Measurements from ENCODE around the gene GBE1.

Gene GBE1

DNA sequence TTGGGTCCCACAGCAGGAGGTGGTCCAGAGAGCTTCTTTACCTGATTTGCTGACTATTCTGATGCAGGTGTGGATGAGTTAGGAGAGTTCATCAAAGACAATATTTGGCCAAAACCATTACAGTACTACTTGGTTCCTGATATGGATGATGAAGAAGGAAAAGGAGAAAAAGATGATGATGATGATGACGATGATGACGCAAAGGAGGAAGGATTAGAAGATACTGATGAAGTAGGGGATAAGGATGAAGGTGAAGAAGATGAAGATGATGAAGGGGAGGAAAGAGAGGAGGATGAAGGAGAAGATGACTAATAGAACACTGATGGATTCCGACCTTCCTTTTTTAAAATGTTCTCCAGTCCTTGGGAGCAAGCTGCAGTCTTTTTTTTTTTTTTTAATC lies 148.7 kb downstream of the GBE1 start:
- no peak overlapping the region for H3K4me3 ChIP-seq (replicated peaks; ENCODE audit: insufficient read depth, low read length)
- H3K27me3 ChIP-seq (ENCODE audit: insufficient read depth, poor library complexity, severe bottlenecking): no peaks in the 10 kb centered on the region
- H3K27ac ChIP-seq (replicated peaks): no peak overlapping the region
- DNase-seq (ENCODE audit: low read depth in 1 of 2, low spot score in 1 of 2): no peak
- TF ChIP-seq, protein P1, sequence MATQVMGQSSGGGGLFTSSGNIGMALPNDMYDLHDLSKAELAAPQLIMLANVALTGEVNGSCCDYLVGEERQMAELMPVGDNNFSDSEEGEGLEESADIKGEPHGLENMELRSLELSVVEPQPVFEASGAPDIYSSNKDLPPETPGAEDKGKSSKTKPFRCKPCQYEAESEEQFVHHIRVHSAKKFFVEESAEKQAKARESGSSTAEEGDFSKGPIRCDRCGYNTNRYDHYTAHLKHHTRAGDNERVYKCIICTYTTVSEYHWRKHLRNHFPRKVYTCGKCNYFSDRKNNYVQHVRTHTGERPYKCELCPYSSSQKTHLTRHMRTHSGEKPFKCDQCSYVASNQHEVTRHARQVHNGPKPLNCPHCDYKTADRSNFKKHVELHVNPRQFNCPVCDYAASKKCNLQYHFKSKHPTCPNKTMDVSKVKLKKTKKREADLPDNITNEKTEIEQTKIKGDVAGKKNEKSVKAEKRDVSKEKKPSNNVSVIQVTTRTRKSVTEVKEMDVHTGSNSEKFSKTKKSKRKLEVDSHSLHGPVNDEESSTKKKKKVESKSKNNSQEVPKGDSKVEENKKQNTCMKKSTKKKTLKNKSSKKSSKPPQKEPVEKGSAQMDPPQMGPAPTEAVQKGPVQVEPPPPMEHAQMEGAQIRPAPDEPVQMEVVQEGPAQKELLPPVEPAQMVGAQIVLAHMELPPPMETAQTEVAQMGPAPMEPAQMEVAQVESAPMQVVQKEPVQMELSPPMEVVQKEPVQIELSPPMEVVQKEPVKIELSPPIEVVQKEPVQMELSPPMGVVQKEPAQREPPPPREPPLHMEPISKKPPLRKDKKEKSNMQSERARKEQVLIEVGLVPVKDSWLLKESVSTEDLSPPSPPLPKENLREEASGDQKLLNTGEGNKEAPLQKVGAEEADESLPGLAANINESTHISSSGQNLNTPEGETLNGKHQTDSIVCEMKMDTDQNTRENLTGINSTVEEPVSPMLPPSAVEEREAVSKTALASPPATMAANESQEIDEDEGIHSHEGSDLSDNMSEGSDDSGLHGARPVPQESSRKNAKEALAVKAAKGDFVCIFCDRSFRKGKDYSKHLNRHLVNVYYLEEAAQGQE (IDR thresholded peaks at IDR 0.05; ENCODE audit: insufficient replicate concordance, low read depth): no peak
- TF ChIP-seq SPI1 (IDR thresholded peaks at IDR 0.05; ENCODE audit: borderline replicate concordance, low read depth) (no peak), GABPA (IDR thresholded peaks at IDR 0.05; ENCODE audit: low read depth) (no peak), CTCF (IDR thresholded peaks at IDR 0.05; ENCODE audit: insufficient read depth, low read length) (no peak), POLR2AphosphoS5 (IDR thresholded peaks at IDR 0.05; ENCODE audit: low read depth) (no peak)

- Histone ChIP-seq H3K4me3 (replicated peaks; ENCODE audit: insufficient read depth, low read length) (no peak overlapping the region), H3K27me3 (ENCODE audit: insufficient read depth, poor library complexity, severe bottlenecking) (no peaks in the 10 kb centered on the region), H3K27ac (replicated peaks) (no peak overlapping the region)
- DNase-seq (ENCODE audit: low read depth in 1 of 2, low spot score in 1 of 2): no peak
- TF ChIP-seq SPI1 (IDR thresholded peaks at IDR 0.05; ENCODE audit: borderline replicate concordance, low read depth): no peak
- TF ChIP-seq, protein P1 (IDR thresholded peaks at IDR 0.05; ENCODE audit: insufficient replicate concordance, low read depth): no peak
- TF ChIP-seq POLR2AphosphoS5 (IDR thresholded peaks at IDR 0.05; ENCODE audit: low read depth): no peak
- TF ChIP-seq GABPA (IDR thresholded peaks at IDR 0.05; ENCODE audit: low read depth): no peak
These were observed 158.7 kb downstream of the GBE1 start for GRCh38 chr3:81602781-81603180.

DNA sequence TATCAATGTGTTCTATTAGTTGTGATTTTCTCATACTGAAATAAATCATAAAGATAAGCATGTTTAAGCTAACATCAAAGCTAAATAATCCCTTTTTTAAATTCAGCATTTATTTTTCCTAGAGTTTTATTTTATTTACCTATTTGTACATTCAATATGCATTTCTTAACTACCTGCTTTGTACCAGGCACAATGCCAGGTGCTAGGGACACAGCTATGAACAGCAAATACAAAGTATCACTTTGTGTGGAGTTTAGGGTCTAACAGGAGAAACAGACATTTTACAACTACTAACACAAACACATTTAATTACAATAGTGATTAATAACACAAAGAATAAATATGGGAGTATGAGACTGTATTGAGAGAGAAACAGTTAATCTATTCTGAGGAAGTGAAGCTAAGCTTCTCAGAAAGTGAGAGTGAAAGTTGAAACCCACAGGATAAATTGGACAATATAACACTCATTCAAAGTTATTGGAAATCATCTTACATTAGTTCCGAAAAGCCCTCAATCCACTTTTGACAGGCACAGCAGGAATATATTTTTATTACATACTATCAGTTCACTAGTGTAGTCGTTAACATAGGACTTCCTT lies 159.6 kb downstream of the GBE1 start:
- TF ChIP-seq, protein P1 (IDR thresholded peaks at IDR 0.05; ENCODE audit: insufficient replicate concordance, low read depth): no peak
- TF ChIP-seq POLR2AphosphoS5 (IDR thresholded peaks at IDR 0.05; ENCODE audit: low read depth): no peak
- no peak for TF ChIP-seq CTCF (IDR thresholded peaks at IDR 0.05; ENCODE audit: insufficient read depth, low read length)
- no peak for TF ChIP-seq SPI1 (IDR thresholded peaks at IDR 0.05; ENCODE audit: borderline replicate concordance, low read depth)
- TF ChIP-seq GABPA (IDR thresholded peaks at IDR 0.05; ENCODE audit: low read depth): no peak
- no peaks in the 10 kb centered on the region for H3K27me3 ChIP-seq (ENCODE audit: insufficient read depth, poor library complexity, severe bottlenecking)
- no peak overlapping the region for H3K4me3 ChIP-seq (replicated peaks; ENCODE audit: insufficient read depth, low read length)
- no peak for DNase-seq (ENCODE audit: low read depth in 1 of 2, low spot score in 1 of 2)
- no peak overlapping the region for H3K27ac ChIP-seq (replicated peaks)
